GM23338 (cell line): Measurements from ENCODE around the gene ABI1. TPM values are rescaled to one million over a fixed set of nuclear protein-coding genes. Genes with fewer than 3 reads are reported as not detected.

Source experiments
- ATAC-seq: fragments of 200-7000 bp; cut with Tn5 transposase; 3 replicates; pipeline ENCODE4 v1.9.1; 2020
- DNase-seq: peaks from one replicate; pipeline ENCODE4 v3.0.0-alpha.2; 2015; ENCODE audit warnings: low spot score
- H2AFZ ChIP-seq: fragments of 200-600 bp; sonication (generic); 2 replicates; pipeline ENCODE4 v1.8.0; 2016; ENCODE audit warnings: antibody characterized with exemption, mild to moderate bottlenecking, moderate library complexity
- H3F3A ChIP-seq: fragments of 200-600 bp; sonication (generic); replicated peaks from 2 replicates; pipeline ENCODE4 v1.8.0; 2017; ENCODE audit warnings: antibody characterized with exemption, mixed run types, low read depth
- H3K27ac ChIP-seq: fragments of 200-600 bp; sonication (generic); 2 replicates; pipeline ENCODE4 v1.6.1; 2016; ENCODE audit warnings: low read depth
- H3K27me3 ChIP-seq: fragments of 200-600 bp; sonication (generic); 2 replicates; pipeline ENCODE4 v1.8.0; 2016; ENCODE audit warnings: mild to moderate bottlenecking, mixed run types, moderate library complexity; ENCODE audit not compliant: insufficient read depth
- H3K36me3 ChIP-seq: fragments of 200-600 bp; sonication (generic); 2 replicates; pipeline ENCODE4 v1.8.0; 2016; ENCODE audit warnings: mild to moderate bottlenecking; ENCODE audit not compliant: insufficient read depth
- H3K4me1 ChIP-seq: fragments of 200-600 bp; sonication (generic); 2 replicates; pipeline ENCODE4 v1.8.0; 2016; ENCODE audit warnings: mild to moderate bottlenecking, moderate library complexity; ENCODE audit not compliant: insufficient read depth
- H3K4me2 ChIP-seq: fragments of 200-600 bp; sonication (generic); 2 replicates; pipeline ENCODE4 v1.7.1; 2017; ENCODE audit warnings: mixed run types
- H3K4me3 ChIP-seq: fragments of 200-600 bp; sonication (generic); 2 replicates; pipeline ENCODE4 v1.6.1; 2016; ENCODE audit warnings: mixed run types
- H3K79me2 ChIP-seq: fragments of 200-600 bp; sonication (generic); replicated peaks from 2 replicates; pipeline ENCODE4 v1.8.0; 2017; ENCODE audit warnings: mild to moderate bottlenecking; ENCODE audit not compliant: insufficient read depth
- H3K9me2 ChIP-seq: fragments of 200-600 bp; sonication (generic); 2 replicates; pipeline ENCODE4 v1.8.0; 2017; ENCODE audit not compliant: insufficient read depth
- H4K20me1 ChIP-seq: fragments of 200-600 bp; sonication (generic); replicated peaks from 2 replicates; pipeline ENCODE4 v1.8.0; 2017; ENCODE audit warnings: mild to moderate bottlenecking; ENCODE audit not compliant: insufficient read depth
- H3K27ac Mint-ChIP-seq: 2 replicates; pipeline ENCODE4 v1.8.0; 2020; ENCODE audit warnings: inconsistent platforms, mild to moderate bottlenecking, moderate library complexity, mixed read lengths
- H3K27me3 Mint-ChIP-seq: 3 replicates; pipeline ENCODE4 v1.8.0; 2022; ENCODE audit warnings: low read depth, mild to moderate bottlenecking, moderate library complexity, mixed read lengths, inconsistent platforms; ENCODE audit not compliant: insufficient read depth, poor library complexity
- H3K36me3 Mint-ChIP-seq: 3 replicates; pipeline ENCODE4 v1.8.0; 2021; ENCODE audit warnings: low read depth, mild to moderate bottlenecking, inconsistent platforms, moderate library complexity, mixed read lengths
- H3K4me1 Mint-ChIP-seq: 3 replicates; pipeline ENCODE4 v1.8.0; 2020; ENCODE audit warnings: mild to moderate bottlenecking, inconsistent platforms, mixed read lengths
- H3K4me3 Mint-ChIP-seq: 3 replicates; pipeline ENCODE4 v1.8.0; 2021; ENCODE audit warnings: moderate library complexity, mild to moderate bottlenecking, inconsistent platforms, mixed read lengths
- H3K9me3 Mint-ChIP-seq: 3 replicates; pipeline ENCODE4 v1.8.0; 2020; ENCODE audit warnings: moderate library complexity, mild to moderate bottlenecking, inconsistent platforms, mixed read lengths
- CREB1 ChIP-seq: fragments of 250-450 bp; sonication (Bioruptor Pico); IDR thresholded peaks from 2 replicates; pipeline ENCODE4 v1.5.0; 2020; ENCODE audit warnings: low read depth, mild to moderate bottlenecking, moderate library complexity
- EZH2 ChIP-seq: fragments of 200-600 bp; sonication (generic); IDR thresholded peaks from one replicate; pipeline ENCODE4 v1.8.0; 2017; ENCODE audit warnings: antibody characterized with exemption, mild to moderate bottlenecking, low read depth; ENCODE audit not compliant: unreplicated experiment
- EZH2phosphoT487 ChIP-seq: fragments of 200-600 bp; sonication (generic); IDR thresholded peaks from one replicate; pipeline ENCODE4 v1.8.1; 2018; ENCODE audit warnings: antibody characterized with exemption; ENCODE audit not compliant: unreplicated experiment
- JUNB ChIP-seq: IDR thresholded peaks from one replicate; pipeline ENCODE4 v1.6.1; 2016; ENCODE audit warnings: antibody characterized with exemption; ENCODE audit not compliant: unreplicated experiment
- NANOG ChIP-seq: IDR thresholded peaks from 2 replicates; pipeline ENCODE4 v1.6.1; 2016; ENCODE audit warnings: antibody characterized with exemption, borderline replicate concordance
- REST ChIP-seq: IDR thresholded peaks from one replicate; pipeline ENCODE4 v1.6.1; 2018; ENCODE audit warnings: antibody characterized with exemption; ENCODE audit not compliant: unreplicated experiment
- STAT1 ChIP-seq: IDR thresholded peaks from one replicate; pipeline ENCODE4 v1.6.1; 2016; ENCODE audit warnings: antibody characterized with exemption; ENCODE audit not compliant: unreplicated experiment
- ZNF114 ChIP-seq: fragments of 250-450 bp; sonication (Bioruptor Pico); IDR thresholded peaks from 2 replicates; pipeline ENCODE4 v1.5.0; 2020; ENCODE audit warnings: mild to moderate bottlenecking, moderate library complexity
- ZNF331 ChIP-seq: fragments of 250-450 bp; sonication (Bioruptor Pico); IDR thresholded peaks from 2 replicates; pipeline ENCODE4 v1.5.0; 2020; ENCODE audit warnings: low read depth, mild to moderate bottlenecking, moderate library complexity
- ZNF462 ChIP-seq: fragments of 250-450 bp; sonication (Bioruptor Pico); IDR thresholded peaks from 2 replicates; pipeline ENCODE4 v1.5.0; 2020; ENCODE audit warnings: mild to moderate bottlenecking, moderate library complexity
- polyA plus RNA-seq: library from polyadenylated mRNA; unstranded; fragments of >200 nt; fragmentation: Nextera tagmentation; extraction: Ambion mirVana; gene quantifications from 2 replicates; pipeline ENCODE4 v1.2.1, GENCODE V29; 2016
- total RNA-seq: library from RNA; depleted of rRNA; stranded (reverse); fragments of >200 nt; shearing (Covaris generic); gene quantifications from 2 replicates; pipeline ENCODE4 v1.2.3, GENCODE V29; 2014

Gene ABI1
- total and polyA plus RNA-seq, 2 experiments from 2014 or later = 22.3 to 30.7 TPM

- H3K4me1 Mint-ChIP-seq = no peaks in the 10 kb centered on the region
- Histone ChIP-seq H3K79me2 (peaks cover 96% of the 10 kb centered on the region), H3K4me1 (peaks cover 7% of the 10 kb centered on the region; the same call in 1 of the 2 replicates), H3K9me2 (no peaks in the 10 kb centered on the region), H2AFZ (no peak overlapping the region), H4K20me1 (peaks cover 10% of the 10 kb centered on the region), H3K27ac (no peak overlapping the region), H3F3A (no peaks in the 10 kb centered on the region), H3K36me3 (no peaks in the 10 kb centered on the region), H3K4me3 (no peak overlapping the region), H3K27me3 (no peaks in the 10 kb centered on the region), H3K4me2 (no peak overlapping the region)
- no peaks in the 10 kb centered on the region for H3K9me3 Mint-ChIP-seq
- H3K36me3 Mint-ChIP-seq = no peaks in the 10 kb centered on the region; the same call in 2 of the 3 replicates
- H3K27me3 Mint-ChIP-seq = no peaks in the 10 kb centered on the region
- TF ChIP-seq STAT1 = no peak
- no peak for TF ChIP-seq REST
- TF ChIP-seq EZH2phosphoT487 = no peak
- TF ChIP-seq EZH2 = no peak
- no peak for TF ChIP-seq CREB1 (CRISPR knock-in tag)
- no peak for TF ChIP-seq JUNB
- no peak overlapping the region for H3K27ac Mint-ChIP-seq
- H3K4me3 Mint-ChIP-seq = no peak overlapping the region
- ATAC-seq = no peak
- DNase-seq = no peak
Observed at GRCh38 chr10:26815500-26815899, 45.3 kb downstream of the ABI1 start.

GRCh38 chr10:26810435-26811026 lies 50.2 kb downstream of the ABI1 start:
- H2AFZ ChIP-seq = no peak overlapping the region
- no peak for ATAC-seq
- Mint-ChIP-seq H3K36me3 (no peaks in the 10 kb centered on the region), H3K27ac (no peak overlapping the region), H3K27me3 (no peaks in the 10 kb centered on the region), H3K4me1 (peaks cover 11% of the 10 kb centered on the region), H3K4me3 (no peak overlapping the region), H3K9me3 (no peaks in the 10 kb centered on the region)
- H3K27ac ChIP-seq = no peak overlapping the region
- H3K27me3 ChIP-seq = no peaks in the 10 kb centered on the region
- H3F3A ChIP-seq = no peaks in the 10 kb centered on the region
- TF ChIP-seq ZNF462 (CRISPR knock-in tag) = no peak
- no peak for TF ChIP-seq ZNF114 (CRISPR knock-in tag)
- no peak for TF ChIP-seq EZH2
- TF ChIP-seq NANOG = no peak
- TF ChIP-seq EZH2phosphoT487 = no peak
- TF ChIP-seq STAT1 = no peak
- no peak for TF ChIP-seq ZNF331
- no peaks in the 10 kb centered on the region for H3K36me3 ChIP-seq
- H3K9me2 ChIP-seq = no peaks in the 10 kb centered on the region
- peaks cover 4% of the 10 kb centered on the region; the same call in 1 of the 2 replicates for H4K20me1 ChIP-seq
- H3K4me1 ChIP-seq = peaks cover 16% of the 10 kb centered on the region
- peaks cover 85% of the 10 kb centered on the region for H3K79me2 ChIP-seq
- DNase-seq = no peak
- H3K4me2 ChIP-seq = no peak overlapping the region
- no peak overlapping the region for H3K4me3 ChIP-seq
